Activated T-cell treated with anti-CD3 and anti-CD28 coated beads, Interleukin-2, amount 50 U/mL, for 24 hours (primary cell): ENCODE measurements around the gene SERTAD2.
A peak's percentile ranks its signal among the peaks of the same experiment; 100 is the strongest.

ENCODE experiments used
- DNase-seq: peaks from one replicate; pipeline ENCODE4 v3.0.0-alpha.2; 2020
- H3K27ac Mint-ChIP-seq: 2 replicates; pipeline ENCODE4 v1.8.0; 2020; ENCODE audit warnings: mild to moderate bottlenecking, mixed read lengths
- H3K27me3 Mint-ChIP-seq: 2 replicates; pipeline ENCODE4 v1.8.0; 2020; ENCODE audit warnings: mixed read lengths
- H3K36me3 Mint-ChIP-seq: 2 replicates; pipeline ENCODE4 v1.8.0; 2020; ENCODE audit warnings: low read depth, mixed read lengths
- H3K4me1 Mint-ChIP-seq: 2 replicates; pipeline ENCODE4 v1.8.0; 2020; ENCODE audit warnings: low read depth, mixed read lengths
- H3K4me3 Mint-ChIP-seq: 2 replicates; pipeline ENCODE4 v1.8.0; 2020; ENCODE audit warnings: mild to moderate bottlenecking, moderate library complexity, mixed read lengths
- H3K9me3 Mint-ChIP-seq: 2 replicates; pipeline ENCODE4 v1.8.0; 2020; ENCODE audit warnings: mixed read lengths

Gene SERTAD2

DNA sequence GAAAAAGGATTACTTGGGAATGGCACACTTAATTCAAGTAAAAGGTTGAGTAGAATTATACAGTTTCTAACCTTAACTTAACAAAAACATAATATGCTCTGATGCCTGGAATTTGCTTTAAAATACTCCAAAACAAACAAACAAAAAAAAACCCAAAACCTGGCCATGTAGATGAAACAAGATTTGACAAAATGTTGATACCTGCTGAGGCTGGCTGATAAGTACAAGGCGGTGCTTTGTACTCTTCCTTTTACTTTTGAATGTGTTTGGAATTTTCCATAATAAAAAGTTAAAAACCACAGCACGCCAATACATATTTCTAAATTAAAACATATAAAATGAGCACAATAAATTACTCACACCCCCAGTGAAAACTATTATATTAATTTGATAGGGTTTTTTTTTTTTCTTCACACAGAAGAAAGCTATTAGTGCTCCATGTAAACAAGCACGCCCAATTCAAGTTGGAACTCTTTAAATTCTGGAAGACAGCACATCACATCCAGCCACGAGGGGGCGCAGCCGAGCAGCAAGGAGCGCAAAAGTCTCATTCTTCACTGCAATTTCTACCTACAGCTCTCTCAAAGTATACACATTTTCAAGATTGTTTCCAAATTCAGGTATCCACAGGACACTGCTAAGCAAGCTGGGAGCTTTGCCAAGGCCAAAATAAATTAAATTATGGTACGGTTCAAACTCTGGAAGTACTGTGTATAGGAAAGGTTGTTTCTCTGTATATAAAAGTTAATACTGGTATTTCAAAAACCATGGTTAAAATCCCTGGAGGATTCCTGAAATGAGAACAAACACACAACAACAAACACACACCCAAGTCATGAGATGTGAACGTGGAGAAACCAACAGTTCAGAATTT is 7.5 kb downstream of the SERTAD2 start:
- peak; percentile 90 for DNase-seq
- Mint-ChIP-seq H3K36me3 (peaks cover 6% of the 10 kb centered on the region), H3K9me3 (no peaks in the 10 kb centered on the region), H3K27ac (no peak overlapping the region), H3K27me3 (no peaks in the 10 kb centered on the region), H3K4me3 (peak overlapping the region; percentile 52), H3K4me1 (peaks cover 83% of the 10 kb centered on the region)

DNA sequence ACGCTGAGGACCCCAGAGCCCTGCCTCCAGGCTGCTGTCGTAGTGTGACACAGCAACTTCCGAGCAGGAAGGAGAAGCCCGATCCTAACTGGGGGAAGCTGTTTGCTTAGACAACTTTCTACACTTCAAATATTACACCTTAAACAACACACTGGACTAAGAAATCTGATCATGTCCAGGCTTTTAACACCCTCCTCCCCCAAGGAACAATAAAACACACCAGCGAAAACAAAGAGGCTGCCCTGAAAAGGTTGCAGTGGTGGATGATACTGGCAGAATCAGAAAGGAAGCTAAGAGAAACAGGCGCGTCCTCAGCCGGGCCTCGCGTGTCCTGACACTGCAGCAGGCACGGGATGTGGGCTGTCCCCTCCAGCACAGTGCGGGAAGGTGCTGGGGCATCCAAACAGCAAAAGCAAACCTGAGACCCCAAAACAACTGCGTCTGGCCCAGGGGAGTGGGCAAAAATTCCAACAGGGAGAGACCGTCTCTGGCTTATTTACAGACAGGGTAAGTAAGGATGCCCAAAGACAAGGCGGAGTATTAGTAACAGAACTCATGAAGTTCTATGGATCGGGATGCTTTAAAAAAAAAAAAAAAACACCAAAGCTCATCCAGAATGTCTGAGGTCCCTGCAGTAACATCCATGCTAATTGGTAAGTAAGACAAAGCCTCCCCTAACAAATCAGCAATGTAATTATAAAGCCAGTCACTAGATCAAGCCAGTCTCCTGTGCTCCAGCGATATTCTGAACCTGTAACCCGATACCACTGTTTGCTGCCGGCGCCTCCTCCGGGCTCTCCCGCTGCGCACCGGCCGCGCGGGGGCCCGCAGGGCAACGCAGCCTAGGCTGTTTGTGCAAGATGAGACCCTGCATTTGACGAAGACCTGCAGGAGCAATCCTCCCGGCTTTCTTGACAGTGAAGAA is 9.0 kb downstream of the SERTAD2 start:
- Mint-ChIP-seq H3K4me3 (peak overlapping the region; percentile 82), H3K27me3 (no peaks in the 10 kb centered on the region), H3K27ac (peak overlapping the region; percentile 91), H3K9me3 (no peaks in the 10 kb centered on the region), H3K36me3 (peaks cover 6% of the 10 kb centered on the region), H3K4me1 (peaks cover 86% of the 10 kb centered on the region)
- peak; percentile 62 for DNase-seq

DNA sequence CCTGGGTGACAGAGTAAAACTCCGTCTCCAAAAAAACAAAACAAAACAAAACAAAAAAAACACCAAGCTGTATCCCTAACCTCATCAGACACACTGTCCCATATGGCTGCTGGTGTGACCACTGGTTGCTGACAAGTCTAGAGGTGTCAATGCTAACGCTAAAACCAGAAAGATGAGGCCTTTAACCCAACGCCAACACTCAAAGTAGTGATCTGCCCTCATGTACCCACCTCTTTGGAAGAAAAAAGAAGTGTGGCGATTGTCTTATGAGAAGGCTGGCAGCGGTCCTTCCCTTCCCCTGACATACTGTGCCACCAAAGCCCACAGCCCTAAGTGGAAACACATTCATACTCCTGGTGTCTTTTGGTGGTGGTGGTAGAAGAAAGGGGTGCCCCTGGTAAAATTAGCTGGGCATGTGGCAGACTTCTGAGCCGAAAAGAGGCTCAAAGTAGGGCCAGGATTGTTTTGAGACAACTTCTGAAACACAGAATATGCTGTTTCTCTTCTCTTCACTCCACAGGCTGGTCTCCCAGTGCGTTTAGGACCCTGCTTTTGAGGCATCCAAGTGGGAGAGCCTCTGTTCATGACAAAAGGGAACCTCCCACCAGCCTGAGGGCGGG is 9.8 kb downstream of the SERTAD2 start:
- Mint-ChIP-seq H3K27ac (peak overlapping the region; percentile 91), H3K4me1 (peaks cover 85% of the 10 kb centered on the region), H3K36me3 (peaks cover 6% of the 10 kb centered on the region), H3K27me3 (no peaks in the 10 kb centered on the region), H3K9me3 (no peaks in the 10 kb centered on the region), H3K4me3 (peak overlapping the region; percentile 82)
- peak; percentile 69 for DNase-seq

DNA sequence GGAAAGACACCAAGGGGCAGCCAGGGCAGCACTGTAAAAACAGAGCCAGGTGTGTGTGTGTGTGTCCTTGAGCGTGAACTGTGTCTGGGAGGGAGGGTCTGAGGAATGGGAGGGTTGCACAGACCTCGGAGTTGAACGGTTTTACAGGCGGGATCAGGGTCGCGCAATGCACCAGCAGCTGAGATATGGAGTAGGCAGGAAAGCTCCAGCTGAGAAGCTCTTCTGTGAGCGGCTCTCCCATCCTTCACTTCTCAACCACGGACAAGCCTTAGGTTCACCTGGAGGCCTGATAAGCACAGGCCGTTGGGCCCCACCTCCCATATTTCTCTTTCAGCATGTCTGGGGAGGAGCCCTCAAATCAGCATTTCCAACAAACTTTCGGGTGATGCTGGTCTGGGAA is 12.1 kb downstream of the SERTAD2 start:
- Mint-ChIP-seq H3K27me3 (no peaks in the 10 kb centered on the region), H3K36me3 (peaks cover 7% of the 10 kb centered on the region), H3K4me1 (peaks cover 90% of the 10 kb centered on the region), H3K4me3 (no peak overlapping the region), H3K9me3 (no peaks in the 10 kb centered on the region), H3K27ac (peak overlapping the region; percentile 5)
- DNase-seq = no peak

DNA sequence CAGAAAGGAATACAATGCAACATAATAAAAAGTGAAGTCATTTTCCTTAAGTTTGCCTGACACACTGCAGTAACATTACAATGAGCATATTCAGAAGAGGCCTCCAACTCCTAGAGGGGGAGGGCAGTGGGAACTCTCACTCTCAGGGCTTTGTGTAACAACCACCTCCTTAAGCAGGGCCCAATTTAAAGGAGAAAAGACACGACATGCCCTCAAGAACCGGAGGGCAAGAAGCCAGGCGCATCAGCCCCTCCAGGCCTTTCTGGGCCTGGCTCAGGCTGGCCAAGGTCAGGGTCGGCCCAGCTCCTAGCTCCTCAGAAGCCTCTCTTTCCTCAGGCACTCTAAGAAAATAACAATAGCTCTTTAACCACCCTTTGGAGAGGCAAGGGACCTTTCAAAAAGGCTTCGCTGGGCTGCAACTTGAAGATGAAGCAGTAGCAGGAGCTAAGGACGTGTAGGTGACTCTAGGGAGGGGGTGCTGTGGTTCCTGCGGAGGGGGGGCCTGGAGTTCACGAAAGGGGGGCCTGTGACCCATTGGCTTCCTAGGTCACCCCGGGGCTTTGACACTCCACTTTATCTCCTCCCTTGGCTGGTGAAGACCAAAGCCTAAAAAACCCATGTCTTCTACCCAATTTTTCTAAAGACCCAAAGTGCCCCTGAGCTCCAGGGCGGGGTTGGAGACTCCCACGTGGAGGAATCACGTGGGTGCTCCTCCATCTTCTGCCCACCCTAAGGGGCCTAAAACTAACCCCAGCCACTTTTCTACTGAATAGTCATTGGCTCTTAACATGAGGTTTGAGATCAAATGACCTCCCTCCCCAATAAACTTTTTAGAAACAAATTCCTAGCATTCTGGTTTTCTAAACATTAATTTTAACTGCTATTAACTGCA is 13.3 kb downstream of the SERTAD2 start:
- Mint-ChIP-seq H3K4me3 (no peak overlapping the region), H3K4me1 (peaks cover 95% of the 10 kb centered on the region), H3K27me3 (no peaks in the 10 kb centered on the region), H3K36me3 (peaks cover 19% of the 10 kb centered on the region), H3K9me3 (no peaks in the 10 kb centered on the region), H3K27ac (peak overlapping the region; percentile 44)
- DNase-seq = peak; percentile 28

DNA sequence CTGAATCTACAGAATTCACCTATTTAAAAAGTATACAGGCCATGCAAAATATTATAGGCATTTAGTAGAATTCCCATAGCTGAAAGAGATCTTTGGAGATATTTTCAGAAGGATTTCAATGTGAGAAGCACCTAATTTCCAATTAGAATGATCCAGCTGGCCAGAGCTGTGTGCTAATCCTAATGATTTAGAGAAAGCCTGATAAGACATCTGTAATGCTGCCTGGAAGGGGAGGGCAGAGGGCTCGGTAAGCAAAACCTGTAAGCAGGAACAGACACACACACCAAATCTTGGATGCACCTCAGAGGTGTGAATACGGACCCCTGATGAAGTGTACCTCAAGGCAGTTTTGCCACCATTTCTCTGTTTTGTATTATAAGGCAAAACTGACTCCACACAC is 14.0 kb downstream of the SERTAD2 start:
- Mint-ChIP-seq H3K27me3 (no peaks in the 10 kb centered on the region), H3K27ac (peak overlapping the region; percentile 53), H3K4me1 (peaks cover 89% of the 10 kb centered on the region), H3K9me3 (no peaks in the 10 kb centered on the region), H3K4me3 (no peak overlapping the region), H3K36me3 (peaks cover 25% of the 10 kb centered on the region)
- no peak for DNase-seq

DNA sequence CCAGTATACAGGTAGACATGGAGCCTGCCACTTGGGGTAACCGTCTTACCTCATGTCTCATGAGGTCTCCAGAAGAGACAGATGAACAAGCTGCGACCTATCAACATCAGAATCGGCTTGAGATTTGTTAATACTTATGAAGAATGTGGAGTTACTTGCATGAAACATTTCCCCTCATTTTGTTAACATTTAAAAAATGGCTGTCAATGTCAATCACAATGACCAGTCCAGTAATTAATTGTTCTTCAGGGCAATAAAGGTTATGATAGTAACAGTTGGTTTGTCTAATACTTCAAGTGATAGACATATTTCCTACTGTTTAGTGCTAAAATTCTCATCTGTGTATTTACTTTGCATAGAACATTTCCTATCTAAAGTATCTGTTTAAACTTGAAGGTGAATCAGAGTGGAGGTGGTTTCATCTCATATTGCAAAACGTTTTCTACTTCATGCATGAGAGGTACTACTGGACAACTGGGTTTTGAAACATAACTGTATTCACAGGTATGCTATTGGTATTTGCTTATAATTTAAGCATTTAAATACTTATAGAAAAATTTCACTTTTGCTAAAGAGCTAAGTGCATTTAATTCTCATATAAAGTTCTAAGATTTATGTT is 15.1 kb downstream of the SERTAD2 start:
- DNase-seq = no peak
- peaks cover 78% of the 10 kb centered on the region for H3K4me1 Mint-ChIP-seq
- peak overlapping the region; percentile 83 for H3K27ac Mint-ChIP-seq
- H3K27me3 Mint-ChIP-seq = no peaks in the 10 kb centered on the region
- H3K9me3 Mint-ChIP-seq = no peaks in the 10 kb centered on the region
- H3K4me3 Mint-ChIP-seq = no peak overlapping the region
- H3K36me3 Mint-ChIP-seq = peaks cover 33% of the 10 kb centered on the region

DNA sequence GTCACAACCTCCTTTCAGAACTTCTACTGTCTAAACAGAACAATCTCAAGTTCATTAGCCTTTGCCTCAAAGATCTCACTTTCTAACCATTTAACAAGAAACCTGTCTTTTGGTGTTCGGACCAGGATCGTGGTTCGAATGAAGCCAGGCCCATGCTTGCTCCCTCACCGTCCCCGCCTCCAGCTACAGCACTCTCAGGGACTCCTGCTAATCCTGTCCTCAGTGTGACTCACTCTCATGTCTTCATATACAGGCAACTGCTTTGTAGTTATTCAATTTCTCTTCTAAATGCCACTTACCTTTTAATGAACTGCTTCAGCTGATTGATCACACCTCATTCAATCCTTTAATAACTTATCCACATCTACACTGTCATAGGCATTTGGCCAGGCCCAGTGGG is 15.8 kb downstream of the SERTAD2 start:
- H3K36me3 Mint-ChIP-seq = peaks cover 40% of the 10 kb centered on the region
- peaks cover 72% of the 10 kb centered on the region for H3K4me1 Mint-ChIP-seq
- DNase-seq = peak; percentile 33
- H3K4me3 Mint-ChIP-seq = peak overlapping the region; percentile 2
- no peaks in the 10 kb centered on the region for H3K9me3 Mint-ChIP-seq
- H3K27me3 Mint-ChIP-seq = no peaks in the 10 kb centered on the region
- H3K27ac Mint-ChIP-seq = peak overlapping the region; percentile 83

DNA sequence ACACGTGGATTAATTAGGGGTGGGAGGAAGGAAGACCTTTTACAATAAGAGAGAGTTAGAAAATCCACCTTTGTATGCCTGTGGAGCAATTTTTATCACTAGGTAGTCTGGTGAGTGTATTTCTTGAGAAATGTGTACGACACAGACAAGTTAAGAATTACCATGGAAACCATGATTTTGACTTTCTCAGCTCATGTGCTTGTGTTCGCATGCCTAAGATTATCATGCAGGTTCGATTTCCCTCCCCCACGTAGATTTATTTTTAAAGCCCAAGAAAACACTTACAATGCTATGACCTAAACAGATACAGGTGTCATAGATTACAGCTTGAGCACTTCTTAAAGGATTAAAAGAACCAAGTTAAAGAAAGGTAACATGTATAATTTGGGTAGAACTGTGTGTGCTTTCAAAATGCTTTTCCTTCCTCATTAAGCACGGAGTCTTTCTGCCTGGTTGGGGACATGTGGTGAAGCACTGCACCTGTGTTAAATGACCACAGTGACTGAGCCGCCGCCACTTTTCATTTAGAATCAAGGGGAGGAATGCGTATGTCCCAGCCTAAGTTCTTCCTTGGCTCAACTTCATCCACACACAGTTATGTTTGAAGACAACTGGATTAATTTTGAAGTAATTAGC is 16.6 kb downstream of the SERTAD2 start:
- Mint-ChIP-seq H3K36me3 (peaks cover 43% of the 10 kb centered on the region), H3K27ac (peak overlapping the region; percentile 83), H3K4me1 (peaks cover 64% of the 10 kb centered on the region), H3K4me3 (peak overlapping the region; percentile 9), H3K27me3 (no peaks in the 10 kb centered on the region), H3K9me3 (no peaks in the 10 kb centered on the region)
- DNase-seq = no peak

DNA sequence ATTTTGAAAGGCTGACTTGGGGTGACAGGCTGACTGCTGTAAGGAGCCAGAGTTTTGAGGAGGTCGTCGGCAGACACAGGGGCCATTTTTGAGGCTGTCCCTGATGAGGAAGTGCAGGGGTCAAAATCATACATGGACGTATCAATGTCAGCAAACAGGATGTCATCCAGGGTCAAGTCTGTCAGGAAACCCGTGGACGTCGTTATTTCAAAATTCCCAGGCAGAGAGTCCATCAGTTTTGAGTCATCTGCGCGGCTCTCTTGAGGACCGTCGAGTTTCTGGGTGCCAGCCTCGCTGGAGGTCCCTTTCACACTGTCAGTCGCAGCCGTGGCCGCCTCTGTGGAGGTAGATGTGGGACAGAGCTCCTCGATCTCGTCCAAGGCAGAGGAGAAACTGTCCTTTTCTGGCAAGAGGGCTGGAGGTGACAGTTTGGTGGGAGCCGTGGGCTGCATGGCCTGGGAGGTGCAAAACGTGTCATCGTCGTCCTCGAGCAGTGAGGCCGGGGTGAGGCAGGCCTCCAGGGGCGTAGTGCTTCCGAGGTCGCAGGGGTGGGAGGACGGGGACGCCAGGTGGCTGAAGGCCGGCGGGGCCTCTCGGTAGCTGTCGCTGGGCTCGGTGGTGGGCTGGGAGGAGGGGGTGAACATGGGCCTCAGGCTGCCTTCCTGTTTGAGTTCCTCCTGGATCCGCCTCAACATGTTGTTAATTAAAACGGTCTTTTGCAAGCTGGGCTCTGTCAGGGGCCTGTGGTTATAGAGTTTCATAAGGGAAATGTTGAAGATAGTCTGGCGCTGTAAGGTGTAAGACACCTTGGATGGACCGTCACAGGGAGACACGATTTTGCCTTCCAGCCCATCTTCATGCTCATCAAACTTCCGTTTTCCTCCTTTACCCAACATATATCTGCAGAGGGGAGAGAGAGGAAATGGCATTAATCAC is 17.5 kb downstream of the SERTAD2 start:
- Mint-ChIP-seq H3K4me1 (peaks cover 56% of the 10 kb centered on the region), H3K27ac (peak overlapping the region; percentile 83), H3K27me3 (no peaks in the 10 kb centered on the region), H3K36me3 (peaks cover 37% of the 10 kb centered on the region), H3K9me3 (no peaks in the 10 kb centered on the region), H3K4me3 (peak overlapping the region; percentile 9)
- peak; percentile 40 for DNase-seq

DNA sequence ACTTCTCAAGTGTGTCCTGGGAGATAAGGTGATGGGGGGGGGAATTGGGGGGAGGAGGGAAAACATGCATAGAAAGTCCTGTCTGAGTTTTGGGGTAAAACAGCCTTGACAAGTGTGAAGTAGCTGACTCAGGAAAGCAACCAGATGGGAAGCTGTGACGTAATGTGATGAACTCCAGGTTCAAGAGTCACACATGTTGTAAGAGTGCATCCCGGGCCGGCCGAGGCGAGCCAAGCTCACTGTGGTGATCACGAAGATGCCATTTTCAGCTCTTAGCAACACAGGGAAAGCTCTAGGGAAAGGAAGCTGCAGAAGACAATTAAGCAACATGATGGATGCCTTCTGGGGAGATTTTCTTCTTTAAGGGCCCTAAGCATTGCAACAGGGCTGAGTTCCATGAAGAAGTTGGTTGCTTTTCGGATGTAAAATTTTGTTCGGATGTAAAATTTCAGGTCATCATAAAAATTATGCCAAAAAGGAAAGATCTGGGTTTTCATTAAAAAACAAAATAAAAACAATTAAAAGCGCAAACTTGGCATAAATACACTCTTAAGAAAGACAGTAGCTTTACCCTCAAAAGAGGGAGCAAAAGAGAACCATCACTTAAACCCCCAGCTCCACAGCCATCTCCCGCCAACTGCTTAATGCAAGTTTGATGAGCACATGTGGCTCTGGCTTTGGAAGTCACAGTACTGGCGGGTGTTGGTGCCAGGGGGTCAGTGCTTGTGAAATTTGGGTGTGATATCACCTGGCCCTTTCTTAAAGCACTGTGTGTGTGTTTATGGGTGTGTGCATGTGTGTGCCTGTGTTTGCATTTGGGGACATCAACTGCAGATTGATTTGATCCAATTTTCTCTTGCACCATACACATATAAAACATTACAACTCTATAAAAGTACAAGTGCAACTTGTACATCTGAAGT is 19.1 kb downstream of the SERTAD2 start:
- H3K4me3 Mint-ChIP-seq = no peak overlapping the region
- H3K27ac Mint-ChIP-seq = no peak overlapping the region
- no peaks in the 10 kb centered on the region for H3K9me3 Mint-ChIP-seq
- H3K4me1 Mint-ChIP-seq = peaks cover 39% of the 10 kb centered on the region
- DNase-seq = peak; percentile 22
- H3K27me3 Mint-ChIP-seq = no peaks in the 10 kb centered on the region
- H3K36me3 Mint-ChIP-seq = peaks cover 41% of the 10 kb centered on the region
